HG02885 (cell line): Measurements from ENCODE around the gene ARCN1.
A peak's percentile ranks its signal among the peaks of the same experiment; 100 is the strongest.
"Not testable (repeated sequence)": the region's sequence is repeated elsewhere in the genome, so short reads cannot be mapped to it uniquely, and the experiment has no call there.

Experiments used
- ATAC-seq: cut with Tn5 transposase; IDR thresholded peaks from one replicate; pipeline ENCODE4 v1.9.1; 2021; ENCODE audit warnings: mild to moderate bottlenecking; ENCODE audit not compliant: unreplicated experiment, poor library complexity

The ARCN1 gene

DNA sequence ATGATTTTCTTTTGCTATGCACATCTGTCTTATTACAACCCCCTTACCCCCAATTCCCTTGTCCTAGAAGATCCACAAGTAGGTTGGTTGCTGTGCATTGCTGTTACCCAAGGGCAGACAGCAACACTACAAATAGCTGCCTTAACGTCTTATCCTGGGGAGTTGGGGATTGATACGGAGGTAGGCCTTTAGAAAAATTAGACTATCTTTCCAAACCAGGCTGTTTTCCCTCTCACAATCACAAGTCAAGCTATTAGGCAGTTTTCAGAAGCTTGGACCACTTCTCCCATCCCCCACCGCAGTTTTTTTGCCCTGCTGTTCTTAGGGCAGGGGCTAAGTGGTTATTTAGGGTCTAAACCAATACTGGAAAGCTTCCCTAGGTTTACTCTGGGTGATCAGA is 32.4 kb downstream of the ARCN1 start:
- ATAC-seq = no peak

DNA sequence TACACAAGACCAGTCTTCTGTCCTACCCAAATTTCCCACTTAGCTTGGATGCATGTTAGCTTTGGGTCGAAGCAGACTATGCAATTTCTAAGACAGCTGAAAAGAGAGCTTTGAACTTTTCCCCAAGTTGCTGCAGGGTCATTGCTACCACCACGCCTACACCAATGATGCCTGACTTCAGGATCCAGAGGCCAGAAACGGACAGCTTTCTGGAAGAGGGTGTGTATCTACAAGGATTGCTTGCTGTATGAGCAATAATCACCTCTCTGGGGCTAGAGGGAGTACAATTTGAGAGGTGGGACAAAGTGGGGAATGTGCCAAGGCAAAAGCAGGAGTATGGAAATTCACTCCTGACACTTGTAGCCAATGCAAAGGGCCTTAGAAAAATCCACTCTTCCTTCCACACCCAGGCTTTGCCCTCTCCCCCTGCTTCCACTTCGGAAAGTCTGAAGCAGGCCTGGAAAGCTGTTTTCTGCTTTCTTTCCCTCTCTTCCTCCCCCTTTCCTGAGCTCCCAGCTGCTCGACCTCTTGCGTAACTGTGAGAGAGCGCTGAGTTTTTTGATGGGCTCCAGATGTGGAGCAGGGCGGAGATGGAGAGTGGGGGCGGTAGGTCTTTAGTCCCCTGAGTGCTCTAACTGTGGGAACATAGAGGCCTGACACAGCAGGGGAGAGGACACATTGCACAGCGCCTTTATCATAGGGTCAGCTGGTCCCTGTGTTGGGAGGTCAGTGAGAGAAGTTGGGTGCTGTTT is 33.1 kb downstream of the ARCN1 start:
- ATAC-seq = no peak

DNA sequence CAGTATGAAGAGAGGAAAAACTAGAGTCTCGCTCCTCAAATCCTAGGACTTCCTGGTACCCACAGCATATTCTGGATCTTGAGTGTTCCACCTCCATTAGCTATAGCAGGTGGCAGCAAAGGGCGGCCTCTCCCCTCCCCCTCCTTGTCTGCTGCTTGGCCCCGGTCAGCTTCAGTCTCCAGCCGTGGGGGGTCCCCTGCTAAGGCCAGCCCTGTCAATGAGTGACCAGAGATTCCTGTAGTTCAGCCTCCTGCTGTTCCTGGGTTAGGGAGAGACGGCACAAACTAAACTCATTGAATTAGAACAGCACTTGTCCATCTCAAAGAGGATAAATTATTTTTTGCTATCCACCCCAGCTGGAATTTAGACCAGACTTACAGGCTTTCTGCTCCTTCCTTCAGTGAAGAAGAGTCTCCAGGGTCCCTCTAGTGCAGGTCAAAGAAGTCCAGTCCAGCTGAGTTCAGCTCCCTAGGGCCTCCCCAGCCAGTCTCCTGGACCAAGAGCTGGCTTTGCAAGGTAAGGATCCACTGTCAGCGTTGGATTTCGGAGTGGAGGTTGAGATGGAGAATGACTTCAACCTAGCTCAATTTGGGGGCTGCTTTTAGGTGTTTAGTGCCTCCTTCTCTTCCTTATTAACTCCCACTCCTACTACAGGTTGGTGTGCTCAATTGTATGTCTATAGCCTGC is 34.1 kb downstream of the ARCN1 start:
- ATAC-seq = no peak

DNA sequence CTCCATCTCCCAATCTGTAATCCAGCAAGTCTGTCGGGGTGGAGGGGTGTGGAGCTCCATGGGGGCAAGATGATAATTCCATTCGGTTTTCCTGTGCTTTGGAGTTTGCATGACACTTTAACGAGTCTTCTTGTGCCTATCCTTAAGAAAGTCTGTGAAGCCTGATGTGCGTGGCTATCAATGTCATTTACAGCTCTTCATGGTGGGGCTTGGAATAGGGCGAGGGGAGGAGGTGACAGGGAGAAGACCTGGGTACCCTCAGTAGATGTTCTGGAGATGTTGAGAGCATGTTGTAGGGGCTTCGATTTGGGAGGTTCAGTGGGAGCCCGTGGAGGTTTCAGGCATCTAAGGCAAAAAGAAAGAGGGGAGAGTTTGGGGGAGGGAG is 34.6 kb downstream of the ARCN1 start:
- no peak for ATAC-seq

DNA sequence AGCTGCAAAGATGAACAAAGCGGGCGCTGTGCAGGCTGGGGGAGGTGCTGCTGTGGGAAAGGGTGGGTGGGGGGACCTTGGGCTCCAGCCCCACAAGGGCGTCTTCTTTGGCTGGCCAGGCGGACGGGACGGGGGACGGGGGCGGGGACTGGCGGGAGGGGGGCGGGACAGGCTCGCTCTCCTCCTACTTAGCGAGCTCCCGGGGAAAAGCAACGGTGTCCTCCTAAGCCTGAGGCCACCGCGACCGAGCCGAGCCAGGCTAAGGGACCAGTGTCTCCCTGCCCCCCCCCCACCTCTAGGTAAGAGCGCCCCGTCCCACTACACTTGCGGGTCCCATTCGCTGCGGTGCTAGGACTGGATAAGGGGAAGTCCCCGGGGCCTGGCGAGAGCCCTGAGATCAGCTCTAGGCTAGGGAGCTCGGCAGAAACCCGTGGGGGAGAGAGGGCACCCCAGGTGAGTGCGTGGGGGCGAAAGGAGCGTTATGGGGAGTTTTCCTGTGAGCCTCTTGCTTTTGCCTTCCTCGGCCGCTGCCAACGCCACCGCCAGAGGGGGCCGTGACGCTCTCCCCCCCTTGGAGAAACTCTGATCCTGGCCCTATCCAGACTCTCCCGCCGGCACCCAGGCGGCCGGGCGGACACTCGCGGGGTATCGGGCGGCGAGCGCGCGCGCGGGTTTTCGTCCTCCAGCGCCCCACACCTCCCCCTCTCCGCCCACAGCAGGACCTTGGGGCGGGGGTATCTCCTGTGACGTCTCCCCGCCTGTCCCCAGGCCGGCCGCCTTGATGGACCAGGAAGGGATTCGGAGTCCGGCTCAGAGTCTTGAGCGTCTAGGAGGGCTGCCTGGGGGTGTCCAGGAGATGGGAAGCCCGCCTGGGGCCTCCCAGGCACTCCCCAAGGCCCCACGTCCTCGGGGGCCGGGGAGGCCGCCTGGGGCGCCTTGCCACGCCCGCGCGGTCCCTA is 35.5 kb downstream of the ARCN1 start, which contains the start of gene PHLDB1:
PHLDB1 (plus strand) TSS at position 215 of the 959 bp plus-strand sequence. CDS start 6,222 bp downstream, outside the sequence.
- ATAC-seq = no peak

DNA sequence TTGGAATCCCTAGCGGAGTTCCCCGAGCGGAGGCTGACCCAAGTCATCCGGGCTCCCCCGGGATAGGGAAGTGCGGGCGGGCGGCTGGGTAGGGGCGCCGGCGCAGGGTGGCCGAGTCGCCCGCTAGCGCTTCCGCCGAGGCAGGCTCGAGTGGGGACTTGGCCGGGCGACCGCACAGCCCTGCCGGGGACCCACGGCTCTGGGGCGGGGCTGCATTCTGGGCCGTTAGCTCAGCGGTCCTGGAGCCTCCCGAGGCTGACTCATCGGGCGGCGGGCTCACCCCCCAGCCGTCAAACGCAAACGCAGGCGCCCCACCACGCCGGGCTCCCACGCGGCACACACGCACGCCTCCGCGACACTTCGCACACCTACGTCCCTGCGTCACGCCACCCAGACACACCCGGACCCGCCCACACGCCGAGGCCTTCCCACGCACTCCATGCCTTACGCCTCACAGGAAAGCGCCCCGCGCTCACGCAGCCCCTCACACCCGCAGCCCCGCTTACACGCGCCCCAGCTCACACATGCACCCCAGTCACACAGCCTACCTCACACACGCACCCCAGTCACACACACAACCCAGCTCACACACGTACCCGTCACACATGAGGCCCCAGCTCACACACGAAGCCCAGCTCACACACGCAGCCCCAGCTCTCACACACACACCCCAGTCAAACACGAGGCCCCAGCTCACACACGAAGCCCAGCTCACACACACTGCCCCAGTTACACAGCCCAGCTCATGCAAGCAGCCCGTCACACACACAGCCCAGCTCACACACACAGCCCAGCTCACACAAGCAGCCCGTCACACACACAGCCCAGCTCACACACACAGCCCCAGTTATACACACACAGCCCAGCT is 36.4 kb downstream of the ARCN1 start:
- ATAC-seq = no peak

DNA sequence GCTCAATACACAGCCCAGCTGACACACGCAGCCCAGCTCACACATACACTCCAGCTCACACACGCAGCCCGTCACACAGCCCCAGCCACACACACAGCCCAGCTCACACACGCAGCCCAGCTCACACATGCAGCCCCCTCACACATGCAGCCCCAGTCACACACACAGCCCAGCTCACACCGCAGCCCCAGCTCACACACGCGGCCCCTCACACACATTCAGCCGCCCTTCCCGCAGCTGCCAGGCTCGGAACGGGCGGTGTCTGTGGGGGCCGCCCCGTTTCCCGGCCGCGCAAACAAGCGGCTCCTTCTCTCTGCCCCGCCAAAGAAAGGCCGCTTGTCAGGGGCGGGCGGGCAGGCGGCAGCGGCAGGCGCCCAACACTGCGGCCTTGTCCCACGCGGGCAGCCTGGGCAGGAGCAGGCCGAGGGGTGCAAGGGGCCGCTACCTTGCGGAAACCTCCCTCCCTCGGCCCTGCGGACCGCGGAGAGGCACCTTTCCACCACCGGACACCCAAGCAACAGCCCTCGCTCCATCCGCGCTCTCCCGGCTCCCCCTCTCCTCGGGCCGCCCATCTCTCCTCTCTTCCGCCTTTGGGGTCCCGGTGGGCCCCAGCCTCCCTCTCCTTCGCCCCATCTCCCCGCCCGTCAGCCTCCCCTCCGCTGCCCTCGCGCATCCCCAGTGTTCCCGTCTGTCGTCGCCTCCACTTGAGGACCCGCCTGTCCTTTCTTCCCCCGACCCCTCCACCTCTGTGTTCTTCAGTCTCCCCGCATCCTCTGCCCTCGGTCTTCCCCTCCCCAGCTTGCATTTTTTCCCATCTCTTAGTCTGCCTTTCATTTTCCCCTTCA is 37.4 kb downstream of the ARCN1 start:
- no peak for ATAC-seq

DNA sequence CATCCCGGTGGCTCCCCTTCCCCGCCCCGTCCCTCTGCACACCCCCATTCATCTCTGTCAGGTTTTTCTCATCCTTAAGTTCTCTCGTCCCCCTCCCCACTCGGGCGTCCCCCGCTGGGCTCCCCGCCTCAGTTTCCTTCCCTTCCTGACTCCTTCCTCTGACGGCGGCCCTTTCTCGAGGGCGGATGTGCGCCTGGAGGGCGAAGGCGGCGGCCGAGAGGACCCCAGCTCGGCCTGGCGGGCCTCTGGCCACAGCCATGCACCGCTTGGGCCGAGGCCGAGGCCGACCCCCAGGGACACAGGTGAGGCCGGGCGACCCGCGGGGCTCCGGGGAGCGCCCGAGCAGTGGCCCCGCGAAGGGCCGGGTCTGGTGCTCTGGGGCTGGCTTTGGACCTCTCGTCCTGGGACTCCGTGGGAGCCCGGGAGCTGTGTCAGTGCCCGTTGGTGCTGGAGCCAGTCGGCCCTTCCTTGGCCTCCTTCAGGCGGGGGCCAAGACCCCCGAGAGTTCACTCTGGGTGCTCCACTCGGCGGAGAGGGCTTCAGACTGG is 38.1 kb downstream of the ARCN1 start:
- ATAC-seq = no peak

DNA sequence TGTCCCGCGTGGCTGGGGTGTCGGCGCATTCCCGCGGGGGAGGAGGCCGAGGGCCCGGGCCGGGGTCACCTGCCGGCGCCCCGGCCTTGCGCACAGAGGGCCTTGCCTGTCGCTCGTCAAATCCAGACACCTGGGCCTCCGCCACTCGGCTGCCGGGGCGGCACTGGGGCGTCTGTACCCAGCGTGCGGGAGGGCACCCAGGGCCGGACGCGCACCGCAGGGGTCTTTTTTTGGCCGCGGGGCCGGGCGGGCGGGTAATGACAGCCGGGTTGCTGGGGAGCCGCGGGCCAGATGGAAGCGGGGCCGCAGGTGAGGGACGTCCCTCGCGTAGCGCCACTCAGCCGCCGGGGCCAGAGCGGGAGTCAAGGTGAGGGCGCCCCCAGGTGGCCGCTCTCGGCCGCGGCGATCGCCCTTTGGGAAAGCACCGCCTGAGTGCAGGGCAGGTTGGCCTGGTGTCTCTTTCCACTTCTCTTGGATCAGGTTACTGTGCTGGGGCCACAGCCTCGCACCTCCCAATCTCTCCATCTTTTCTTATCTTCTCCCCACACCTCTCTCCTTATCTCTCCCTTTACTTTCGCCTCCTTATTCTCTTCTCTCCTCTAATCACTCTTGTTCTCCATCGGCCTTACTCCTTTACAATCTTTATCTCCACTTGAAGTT is 38.7 kb downstream of the ARCN1 start:
- ATAC-seq = peak; percentile 49

DNA sequence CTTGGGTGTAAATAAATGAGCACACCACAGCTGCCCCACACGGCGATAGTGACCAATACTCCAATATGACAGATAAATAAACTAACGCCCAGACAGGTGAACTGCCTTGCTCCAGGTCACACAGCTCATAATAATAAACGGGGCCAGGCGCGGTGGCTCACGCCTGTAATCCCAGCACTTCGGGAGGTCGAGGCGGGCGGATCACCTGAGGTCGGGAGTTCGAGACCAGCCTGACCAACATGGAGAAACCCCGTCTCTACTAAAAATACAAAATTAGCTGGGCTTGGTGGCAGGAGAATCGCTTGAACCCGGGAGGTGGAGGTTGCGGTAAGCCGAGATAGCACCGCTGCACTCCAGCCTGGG is 39.2 kb downstream of the ARCN1 start:
- not testable (repeated sequence) for ATAC-seq

DNA sequence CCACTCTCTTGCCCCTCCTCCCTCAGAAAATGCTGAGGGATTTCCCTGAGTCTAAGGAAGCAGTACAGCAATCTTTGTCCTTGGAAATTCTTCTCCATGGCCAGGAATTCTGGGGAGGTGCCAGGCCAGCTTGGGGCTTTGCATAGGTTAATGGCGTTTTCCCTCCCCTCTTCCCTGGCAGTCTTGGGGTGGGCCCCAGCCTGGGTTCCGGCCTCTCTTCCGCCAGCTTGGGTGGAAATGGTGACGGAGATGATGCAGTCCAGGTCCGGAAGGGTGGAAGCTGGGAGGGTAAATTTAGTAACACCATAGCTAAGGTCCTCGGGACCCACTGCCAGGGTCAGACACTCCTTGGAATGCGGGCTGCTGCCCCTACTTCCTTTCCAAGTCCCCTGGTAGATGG is 40.2 kb downstream of the ARCN1 start:
- ATAC-seq = no peak

DNA sequence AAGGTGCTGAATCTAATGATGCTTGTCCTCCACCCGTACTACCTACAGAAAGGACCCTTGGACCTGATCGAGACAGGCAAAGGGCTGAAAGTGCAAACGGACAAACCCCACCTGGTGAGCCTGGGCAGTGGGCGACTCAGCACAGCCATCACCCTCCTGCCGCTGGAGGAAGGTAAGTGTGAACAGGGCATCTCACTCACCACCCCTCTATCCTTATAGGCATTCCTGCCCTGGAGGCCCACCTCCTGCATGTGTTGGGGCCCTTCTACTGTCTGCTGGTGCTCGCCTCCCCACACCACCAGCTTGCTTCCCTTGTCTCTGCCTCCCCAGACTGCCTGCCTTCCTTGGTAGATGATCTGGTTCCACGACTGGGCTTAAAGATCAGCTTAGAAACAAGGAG is 42.3 kb downstream of the ARCN1 start:
- ATAC-seq = no peak

DNA sequence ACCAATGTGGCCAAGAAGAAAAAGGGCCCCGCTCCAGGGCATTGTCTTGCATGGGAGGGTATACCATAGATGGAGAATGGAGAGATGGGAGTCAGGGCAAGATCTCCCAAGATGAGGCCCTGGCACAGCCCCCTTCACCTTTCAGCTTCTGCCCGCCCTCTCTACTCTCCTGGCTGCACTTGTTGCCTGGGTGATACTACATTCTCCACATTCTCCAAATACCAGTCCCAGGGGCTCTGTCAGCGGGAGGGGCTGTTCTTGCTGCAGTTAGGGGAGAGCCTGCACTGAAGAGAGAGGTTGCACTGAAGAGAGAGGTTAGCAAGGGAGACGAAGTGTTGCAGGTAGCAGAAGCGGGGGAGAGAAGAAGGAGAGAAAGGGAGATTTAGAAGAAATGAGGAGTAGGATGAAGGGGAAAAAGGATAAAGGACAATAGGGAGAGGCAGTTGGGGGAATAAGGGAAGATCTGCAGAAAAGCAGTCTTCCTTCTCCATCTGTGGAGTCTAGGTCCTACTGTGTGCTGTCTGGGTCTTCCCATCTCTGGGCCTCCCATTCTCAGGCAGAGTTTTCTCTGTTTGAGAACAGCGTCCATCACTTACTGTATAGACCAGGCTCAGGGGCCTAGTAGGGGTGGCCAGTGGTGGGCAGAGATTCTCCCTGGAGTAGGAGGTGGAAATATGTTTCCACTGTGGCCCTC is 43.2 kb downstream of the ARCN1 start:
- no peak for ATAC-seq

DNA sequence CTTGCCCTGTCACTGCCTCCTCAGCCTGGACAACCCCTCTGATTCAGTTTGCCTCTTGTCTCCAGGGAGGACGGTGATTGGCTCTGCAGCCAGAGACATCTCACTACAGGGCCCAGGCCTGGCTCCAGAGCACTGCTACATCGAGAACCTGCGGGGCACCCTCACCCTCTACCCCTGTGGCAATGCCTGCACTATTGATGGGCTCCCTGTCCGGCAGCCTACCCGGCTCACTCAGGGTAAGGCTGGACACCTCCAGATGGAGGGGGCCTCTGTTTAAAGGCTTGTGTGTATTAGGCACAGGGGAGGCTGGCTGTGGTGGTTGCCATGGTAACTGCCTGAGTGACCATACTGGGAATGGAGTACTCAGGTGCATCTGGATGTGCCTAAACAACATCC is 43.8 kb downstream of the ARCN1 start:
- no peak for ATAC-seq

DNA sequence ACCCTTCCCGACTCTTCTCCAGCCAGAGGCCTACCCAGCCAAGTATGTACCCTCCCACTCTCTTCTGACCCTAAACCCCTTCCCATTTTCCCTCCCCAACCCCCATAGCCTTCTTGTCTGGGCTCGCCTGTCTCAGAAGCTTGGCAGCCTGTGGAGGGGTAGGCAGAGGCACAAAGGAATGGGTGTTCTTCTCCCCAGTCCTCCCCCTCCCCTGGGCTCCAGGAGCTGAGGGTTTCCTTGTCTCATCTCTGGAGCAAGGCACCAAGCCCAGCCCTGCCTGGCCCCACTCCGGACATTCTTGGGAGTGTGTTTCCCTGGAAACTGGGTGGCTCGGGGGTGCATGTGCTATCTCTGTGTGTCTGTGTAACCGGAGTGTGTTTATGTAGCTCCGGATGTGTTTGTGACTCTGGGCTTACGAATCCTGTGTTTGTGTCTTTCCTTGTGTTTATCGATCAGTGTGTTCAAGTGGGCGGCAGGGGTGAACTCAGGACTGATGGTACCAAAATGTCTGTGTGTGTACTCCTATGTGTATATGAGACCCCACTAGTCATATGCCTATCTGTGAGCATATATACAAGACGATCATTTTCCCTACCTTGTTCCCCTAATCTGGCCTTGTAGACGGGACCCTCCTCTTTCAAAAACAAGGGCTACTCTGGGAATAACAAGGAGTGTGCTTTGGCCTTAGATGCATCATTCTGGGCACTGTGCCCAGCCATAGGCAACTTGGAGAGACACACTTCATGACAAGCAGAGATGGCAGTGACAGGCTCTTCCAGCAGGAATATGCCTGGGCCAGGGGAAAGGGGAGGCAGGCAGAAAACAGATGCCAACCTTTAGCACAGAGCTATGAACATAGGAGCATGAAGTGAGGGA is 46.1 kb downstream of the ARCN1 start:
- ATAC-seq = no peak

DNA sequence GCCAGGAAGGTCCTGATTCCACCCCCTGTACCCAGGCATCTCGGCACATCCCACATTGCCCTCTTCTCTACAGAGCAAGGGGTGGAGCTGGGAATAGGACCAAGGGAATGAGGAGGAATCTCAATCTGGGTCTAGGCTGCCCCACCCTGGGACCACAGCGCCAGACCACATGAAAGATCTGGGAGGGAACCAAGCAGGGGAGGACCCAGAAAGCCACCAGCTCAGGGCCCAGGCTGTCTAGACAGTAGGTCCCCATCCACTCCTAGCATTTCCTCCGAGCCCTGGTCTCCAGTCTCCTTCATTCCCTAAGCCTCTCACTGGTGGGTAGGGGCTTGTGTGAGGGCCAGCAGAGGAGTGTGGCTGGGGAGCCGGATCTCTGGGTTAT is 46.8 kb downstream of the ARCN1 start:
- no peak for ATAC-seq
